ENCODE data around the gene IPO8.

GRCh38 chr12:30696486-30696885, 817 bp upstream of the IPO8 start:
- TF ChIP-seq, protein P1, sequence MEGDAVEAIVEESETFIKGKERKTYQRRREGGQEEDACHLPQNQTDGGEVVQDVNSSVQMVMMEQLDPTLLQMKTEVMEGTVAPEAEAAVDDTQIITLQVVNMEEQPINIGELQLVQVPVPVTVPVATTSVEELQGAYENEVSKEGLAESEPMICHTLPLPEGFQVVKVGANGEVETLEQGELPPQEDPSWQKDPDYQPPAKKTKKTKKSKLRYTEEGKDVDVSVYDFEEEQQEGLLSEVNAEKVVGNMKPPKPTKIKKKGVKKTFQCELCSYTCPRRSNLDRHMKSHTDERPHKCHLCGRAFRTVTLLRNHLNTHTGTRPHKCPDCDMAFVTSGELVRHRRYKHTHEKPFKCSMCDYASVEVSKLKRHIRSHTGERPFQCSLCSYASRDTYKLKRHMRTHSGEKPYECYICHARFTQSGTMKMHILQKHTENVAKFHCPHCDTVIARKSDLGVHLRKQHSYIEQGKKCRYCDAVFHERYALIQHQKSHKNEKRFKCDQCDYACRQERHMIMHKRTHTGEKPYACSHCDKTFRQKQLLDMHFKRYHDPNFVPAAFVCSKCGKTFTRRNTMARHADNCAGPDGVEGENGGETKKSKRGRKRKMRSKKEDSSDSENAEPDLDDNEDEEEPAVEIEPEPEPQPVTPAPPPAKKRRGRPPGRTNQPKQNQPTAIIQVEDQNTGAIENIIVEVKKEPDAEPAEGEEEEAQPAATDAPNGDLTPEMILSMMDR (IDR thresholded peaks at IDR 0.05; ENCODE audit: low read length) = no peak
- TF ChIP-seq EZH2 (optimal IDR thresholded peaks at IDR 0.05; ENCODE audit: low read depth, low read length) = no peak
- no peak for TF ChIP-seq EZH2phosphoT487 (IDR thresholded peaks at IDR 0.05; ENCODE audit: low read length)
